ENCODE results near the gene INKA1.
A peak's percentile ranks its signal among the peaks of the same experiment; 100 is the strongest.

GRCh38 chr3:49841126-49841696, 38.1 kb downstream of the INKA1 start:
- TF ChIP-seq, protein P1, sequence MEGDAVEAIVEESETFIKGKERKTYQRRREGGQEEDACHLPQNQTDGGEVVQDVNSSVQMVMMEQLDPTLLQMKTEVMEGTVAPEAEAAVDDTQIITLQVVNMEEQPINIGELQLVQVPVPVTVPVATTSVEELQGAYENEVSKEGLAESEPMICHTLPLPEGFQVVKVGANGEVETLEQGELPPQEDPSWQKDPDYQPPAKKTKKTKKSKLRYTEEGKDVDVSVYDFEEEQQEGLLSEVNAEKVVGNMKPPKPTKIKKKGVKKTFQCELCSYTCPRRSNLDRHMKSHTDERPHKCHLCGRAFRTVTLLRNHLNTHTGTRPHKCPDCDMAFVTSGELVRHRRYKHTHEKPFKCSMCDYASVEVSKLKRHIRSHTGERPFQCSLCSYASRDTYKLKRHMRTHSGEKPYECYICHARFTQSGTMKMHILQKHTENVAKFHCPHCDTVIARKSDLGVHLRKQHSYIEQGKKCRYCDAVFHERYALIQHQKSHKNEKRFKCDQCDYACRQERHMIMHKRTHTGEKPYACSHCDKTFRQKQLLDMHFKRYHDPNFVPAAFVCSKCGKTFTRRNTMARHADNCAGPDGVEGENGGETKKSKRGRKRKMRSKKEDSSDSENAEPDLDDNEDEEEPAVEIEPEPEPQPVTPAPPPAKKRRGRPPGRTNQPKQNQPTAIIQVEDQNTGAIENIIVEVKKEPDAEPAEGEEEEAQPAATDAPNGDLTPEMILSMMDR (IDR thresholded peaks at IDR 0.05; ENCODE audit: poor library complexity, severe bottlenecking), result peak; percentile 56
- TF ChIP-seq POLR2AphosphoS5 (IDR thresholded peaks at IDR 0.05) (no peak), EZH2 (IDR thresholded peaks at IDR 0.05; ENCODE audit: borderline replicate concordance, insufficient read depth, low read length, poor library complexity, severe bottlenecking) (no peak), SMC3 (conservative IDR thresholded peaks at IDR 0.05; ENCODE audit: poor library complexity) (peak; percentile 65), EP300 (conservative IDR thresholded peaks at IDR 0.05; ENCODE audit: poor library complexity, severe bottlenecking) (no peak), RAD21 (conservative IDR thresholded peaks at IDR 0.05) (peak; percentile 62)
